MM.1S (cell line): ENCODE results near the gene ALG11.

Experiments
- CTCF ChIP-seq: fragments of 300-600 bp; sonication (generic); IDR thresholded peaks from 2 replicates; pipeline ENCODE4 v1.5.1; 2016; ENCODE audit warnings: antibody characterized with exemption, low read length, mixed read lengths
- EZH2 ChIP-seq: fragments of 300-600 bp; sonication (generic); optimal IDR thresholded peaks from 2 replicates; pipeline ENCODE3; 2017; ENCODE audit warnings: low read depth, mild to moderate bottlenecking, antibody characterized with exemption, low read length, mixed read lengths
- EZH2phosphoT487 ChIP-seq: fragments of 300-600 bp; sonication (generic); IDR thresholded peaks from 2 replicates; pipeline ENCODE4 v1.6.1; 2018; ENCODE audit warnings: antibody characterized with exemption, low read length

- TF ChIP-seq CTCF (no peak), EZH2phosphoT487 (no peak), EZH2 (no peak)
Measured at GRCh38 chr13:52012512-52012836, 276 bp downstream of the ALG11 start.
